HG03354 (cell line): ENCODE measurements around the gene ALOX12.

Experiments used
- ATAC-seq: cut with Tn5 transposase; IDR thresholded peaks from one replicate; pipeline ENCODE4 v1.9.1; 2021; ENCODE audit warnings: mild to moderate bottlenecking; ENCODE audit not compliant: unreplicated experiment, poor library complexity, severe bottlenecking

The ALOX12 gene

DNA sequence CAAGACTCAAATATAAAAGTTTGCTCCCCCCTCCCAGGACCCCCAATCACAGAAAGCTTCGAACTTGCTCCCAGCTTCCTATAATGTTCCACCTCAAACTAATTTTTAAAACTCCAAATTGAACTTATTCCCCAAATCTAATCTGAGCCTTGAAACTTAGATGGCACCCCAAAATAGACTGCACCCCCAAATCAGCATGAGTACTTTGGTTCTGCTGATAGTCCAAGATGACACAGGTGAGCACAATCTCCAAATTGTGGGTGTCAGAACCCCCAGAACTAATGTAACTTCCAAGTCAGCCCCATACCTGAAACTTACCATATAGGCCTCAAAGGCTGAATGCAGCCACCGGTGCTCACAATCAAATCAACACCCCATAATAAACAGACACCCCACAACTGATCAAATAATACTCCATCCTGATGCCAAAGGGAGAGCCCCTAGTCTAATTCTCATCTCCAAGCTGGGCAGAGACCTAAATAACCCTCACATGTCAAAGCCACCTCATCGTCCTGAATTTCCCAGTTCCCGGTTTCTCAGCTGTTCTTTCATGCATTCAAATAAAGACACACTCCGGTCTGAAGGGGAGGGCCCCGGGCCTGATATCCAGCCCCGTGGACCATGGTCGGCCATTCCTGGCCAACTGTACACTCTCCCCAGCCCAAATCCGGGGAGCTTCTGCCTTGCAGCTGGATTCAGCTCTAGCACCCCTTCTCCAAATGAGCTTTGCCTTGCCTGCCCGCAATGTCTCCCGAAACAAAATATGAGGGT, 25.2 kb downstream of the ALOX12 start:
- no peak for ATAC-seq

DNA sequence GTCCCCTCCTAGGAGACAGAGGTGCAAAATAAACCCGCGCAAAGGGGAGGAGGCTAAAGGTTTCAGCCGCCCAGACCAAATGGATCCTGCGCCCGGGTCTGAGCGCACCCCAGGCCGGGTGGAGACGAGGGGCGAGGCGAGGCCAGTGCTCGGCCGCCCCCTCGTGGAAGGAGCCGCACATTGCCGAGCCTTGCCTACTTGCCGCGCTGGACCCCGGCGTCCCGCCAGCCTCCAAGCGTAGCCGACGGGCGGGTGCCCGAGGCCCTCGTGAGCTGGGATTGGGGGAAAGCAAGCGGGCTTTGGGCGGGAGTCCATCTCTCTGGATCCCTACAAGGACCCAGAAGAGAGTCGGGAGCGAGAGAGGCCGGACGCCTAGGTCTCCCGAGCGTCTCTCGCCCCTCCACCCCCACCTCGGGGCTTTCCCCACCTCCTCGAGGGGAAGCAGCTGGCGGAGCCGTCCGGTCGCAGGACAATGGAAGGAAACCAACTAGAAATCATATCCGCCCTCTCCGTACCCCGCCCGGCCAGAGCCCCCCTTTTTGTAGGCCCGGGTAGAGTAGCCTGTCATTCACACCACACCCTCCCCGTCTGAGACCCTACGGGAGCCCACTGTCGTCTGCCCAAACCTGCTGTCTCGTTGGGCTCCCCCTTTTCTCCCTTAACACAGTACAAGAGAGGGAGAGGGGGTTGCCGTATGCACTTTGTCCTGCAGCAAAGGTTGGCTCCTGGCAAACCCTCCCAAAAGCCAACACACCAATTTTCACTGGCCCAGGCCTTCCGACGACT, 26.3 kb downstream of the ALOX12 start:
- ATAC-seq: peak; percentile 68

DNA sequence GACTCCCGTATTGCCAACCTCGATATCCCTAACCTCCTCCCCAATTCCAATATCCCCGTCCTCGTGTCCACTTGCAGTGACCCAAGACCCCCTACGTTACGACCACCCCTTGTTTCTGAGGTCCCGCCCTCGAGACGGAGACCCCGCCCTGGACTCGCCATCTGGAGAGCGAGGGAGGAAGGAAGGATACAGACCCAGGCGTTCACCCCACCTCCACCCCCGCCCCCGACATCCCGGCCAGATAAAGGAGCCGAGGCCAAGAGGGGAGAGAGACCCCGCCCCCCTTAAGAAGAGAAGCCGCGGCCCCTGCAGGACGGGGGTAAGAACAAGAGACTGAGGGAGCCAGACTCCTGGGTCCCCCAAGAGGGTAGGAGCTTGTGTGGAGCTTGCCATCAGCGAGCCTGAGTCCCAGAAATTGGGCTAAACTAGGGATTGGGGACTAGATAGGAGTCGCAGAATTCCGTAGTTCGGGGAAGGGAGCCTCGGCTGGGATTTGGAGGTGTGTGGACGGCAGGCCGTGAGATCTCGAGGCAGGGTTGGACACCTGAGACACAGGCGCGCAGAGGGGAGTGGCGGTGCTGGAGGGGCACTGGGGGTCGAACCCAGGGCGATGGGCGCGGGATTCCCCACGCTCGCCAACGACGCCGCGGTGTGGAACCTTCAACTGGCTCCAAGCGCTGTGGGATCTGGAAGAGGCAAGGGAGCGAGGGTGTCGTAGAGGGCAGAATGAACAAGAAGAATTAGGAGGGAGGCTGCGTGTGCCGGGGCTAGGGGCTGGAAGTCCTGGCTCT, 27.1 kb downstream of the ALOX12 start, which contains the start of gene BCL6B:
Gene BCL6B (plus strand): TSS at position 270 of the 791 bp plus-strand sequence. CDS start 622 bp downstream, outside the sequence.
- no peak for ATAC-seq

DNA sequence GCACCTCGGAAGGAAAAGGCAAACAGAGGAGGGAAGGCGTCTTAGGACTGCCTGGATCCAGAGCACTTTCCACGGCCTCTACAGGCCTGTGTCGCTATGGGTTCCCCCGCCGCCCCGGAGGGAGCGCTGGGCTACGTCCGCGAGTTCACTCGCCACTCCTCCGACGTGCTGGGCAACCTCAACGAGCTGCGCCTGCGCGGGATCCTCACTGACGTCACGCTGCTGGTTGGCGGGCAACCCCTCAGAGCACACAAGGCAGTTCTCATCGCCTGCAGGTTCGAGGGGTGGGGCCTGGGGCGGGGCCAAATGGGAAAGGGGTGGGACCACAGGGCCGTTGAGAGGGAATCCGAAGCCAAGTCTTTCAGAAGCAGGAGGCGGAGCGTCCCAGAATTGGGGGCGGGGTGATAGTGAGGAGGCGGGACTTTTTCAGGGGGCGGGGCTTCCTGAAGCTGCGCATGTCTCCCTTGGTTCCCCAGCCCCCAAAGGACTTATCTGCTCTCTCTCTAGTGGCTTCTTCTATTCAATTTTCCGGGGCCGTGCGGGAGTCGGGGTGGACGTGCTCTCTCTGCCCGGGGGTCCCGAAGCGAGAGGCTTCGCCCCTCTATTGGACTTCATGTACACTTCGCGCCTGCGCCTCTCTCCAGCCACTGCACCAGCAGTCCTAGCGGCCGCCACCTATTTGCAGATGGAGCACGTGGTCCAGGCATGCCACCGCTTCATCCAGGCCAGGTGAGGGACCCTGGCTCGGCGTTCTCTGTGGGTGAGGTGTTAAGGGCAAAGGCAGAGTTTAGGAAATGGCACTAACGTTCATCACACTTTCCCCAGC, 27.9 kb downstream of the ALOX12 start:
- peak; percentile 50 for ATAC-seq

DNA sequence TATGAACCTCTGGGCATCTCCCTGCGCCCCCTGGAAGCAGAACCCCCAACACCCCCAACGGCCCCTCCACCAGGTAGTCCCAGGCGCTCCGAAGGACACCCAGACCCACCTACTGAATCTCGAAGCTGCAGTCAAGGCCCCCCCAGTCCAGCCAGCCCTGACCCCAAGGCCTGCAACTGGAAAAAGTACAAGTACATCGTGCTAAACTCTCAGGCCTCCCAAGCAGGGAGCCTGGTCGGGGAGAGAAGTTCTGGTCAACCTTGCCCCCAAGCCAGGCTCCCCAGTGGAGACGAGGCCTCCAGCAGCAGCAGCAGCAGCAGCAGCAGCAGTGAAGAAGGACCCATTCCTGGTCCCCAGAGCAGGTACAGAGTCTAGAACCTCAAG, 28.5 kb downstream of the ALOX12 start:
- ATAC-seq: no peak

DNA sequence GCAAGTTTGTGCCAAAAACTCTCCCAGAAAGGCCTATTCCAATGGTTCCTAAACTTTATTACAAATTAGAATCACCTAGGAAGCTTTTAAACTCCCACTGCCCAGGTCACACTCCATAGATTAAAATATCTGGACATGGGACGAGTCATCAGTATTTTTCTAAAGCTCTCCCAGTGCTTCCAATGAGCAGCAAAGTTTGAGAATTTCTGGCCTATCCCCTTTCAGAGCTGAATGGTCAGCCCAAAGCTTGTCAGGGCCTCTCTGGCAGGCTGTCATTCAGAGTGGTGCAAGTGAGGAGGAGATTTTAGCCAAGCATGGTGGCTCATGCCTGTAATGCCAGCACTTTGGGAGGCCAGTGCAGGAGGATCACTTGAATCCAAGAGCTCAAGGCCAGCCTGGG, 29.4 kb downstream of the ALOX12 start:
- no peak for ATAC-seq

DNA sequence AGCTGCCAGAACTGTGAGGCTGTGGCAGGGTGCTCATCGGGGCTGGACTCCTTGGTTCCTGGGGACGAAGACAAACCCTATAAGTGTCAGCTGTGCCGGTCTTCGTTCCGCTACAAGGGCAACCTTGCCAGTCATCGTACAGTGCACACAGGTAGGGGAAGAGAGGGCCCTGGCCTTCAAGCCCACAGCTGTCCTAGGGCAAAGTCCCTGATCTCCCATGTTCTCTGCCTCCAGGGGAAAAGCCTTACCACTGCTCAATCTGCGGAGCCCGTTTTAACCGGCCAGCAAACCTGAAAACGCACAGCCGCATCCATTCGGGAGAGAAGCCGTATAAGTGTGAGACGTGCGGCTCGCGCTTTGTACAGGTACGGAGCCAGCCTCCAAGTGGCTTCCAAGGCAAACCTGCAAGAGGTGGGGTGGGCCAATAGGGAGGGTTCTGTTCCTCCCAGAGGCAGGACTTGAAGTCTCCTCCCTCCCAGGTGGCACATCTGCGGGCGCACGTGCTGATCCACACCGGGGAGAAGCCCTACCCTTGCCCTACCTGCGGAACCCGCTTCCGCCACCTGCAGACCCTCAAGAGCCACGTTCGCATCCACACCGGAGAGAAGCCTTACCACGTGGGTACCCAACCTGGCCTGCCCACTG, 30.7 kb downstream of the ALOX12 start:
- no peak for ATAC-seq

DNA sequence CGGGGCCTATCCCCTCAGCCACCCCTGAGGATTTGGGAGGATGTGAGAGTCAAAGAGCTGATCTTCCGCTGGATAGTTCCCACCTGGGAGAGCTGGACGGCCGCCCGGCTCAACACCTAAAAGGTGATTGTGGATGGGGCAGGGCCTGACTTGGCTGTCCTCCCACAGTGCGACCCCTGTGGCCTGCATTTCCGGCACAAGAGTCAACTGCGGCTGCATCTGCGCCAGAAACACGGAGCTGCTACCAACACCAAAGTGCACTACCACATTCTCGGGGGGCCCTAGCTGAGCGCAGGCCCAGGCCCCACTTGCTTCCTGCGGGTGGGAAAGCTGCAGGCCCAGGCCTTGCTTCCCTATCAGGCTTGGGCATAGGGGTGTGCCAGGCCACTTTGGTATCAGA, 31.5 kb downstream of the ALOX12 start:
- ATAC-seq: no peak

DNA sequence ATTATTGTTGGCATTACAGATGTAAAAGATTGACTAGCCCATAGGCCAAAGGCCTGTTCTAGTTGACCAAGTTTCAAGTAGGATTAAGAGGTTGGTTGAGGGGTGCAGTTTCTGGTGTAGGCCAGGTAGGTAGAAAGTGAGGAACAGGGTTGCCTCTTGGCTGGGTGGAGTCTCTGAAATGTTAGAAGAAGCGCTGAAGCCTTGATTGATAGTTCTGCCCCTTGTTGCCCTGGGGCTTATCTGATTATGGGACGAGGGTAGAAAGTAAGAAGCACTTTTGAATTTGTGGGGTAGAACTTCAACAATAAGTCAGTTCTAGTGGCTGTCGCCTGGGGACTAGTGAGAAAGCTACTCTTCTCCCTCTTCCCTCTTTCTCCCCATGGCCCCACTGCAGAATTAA, 33.2 kb downstream of the ALOX12 start:
- no peak for ATAC-seq

DNA sequence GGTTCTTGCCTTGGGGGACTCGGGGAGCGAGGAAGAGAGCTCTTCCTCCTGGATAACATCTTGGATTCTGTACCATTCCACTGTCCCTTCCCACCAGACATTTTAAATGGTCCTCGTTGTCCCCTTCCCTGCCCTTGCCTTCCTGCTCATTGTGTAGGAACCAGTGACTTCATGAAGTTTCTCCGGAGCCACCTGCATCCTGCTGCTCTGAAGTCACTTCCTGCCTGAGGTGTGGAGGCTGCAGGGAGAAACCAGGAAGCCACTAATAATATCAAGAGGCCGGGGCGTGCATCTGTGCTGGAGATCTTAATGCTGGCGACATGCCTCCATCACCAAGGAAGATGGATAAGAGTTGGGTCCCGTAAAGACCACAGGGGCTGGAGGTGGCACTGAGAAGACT, 33.8 kb downstream of the ALOX12 start:
- ATAC-seq: no peak

DNA sequence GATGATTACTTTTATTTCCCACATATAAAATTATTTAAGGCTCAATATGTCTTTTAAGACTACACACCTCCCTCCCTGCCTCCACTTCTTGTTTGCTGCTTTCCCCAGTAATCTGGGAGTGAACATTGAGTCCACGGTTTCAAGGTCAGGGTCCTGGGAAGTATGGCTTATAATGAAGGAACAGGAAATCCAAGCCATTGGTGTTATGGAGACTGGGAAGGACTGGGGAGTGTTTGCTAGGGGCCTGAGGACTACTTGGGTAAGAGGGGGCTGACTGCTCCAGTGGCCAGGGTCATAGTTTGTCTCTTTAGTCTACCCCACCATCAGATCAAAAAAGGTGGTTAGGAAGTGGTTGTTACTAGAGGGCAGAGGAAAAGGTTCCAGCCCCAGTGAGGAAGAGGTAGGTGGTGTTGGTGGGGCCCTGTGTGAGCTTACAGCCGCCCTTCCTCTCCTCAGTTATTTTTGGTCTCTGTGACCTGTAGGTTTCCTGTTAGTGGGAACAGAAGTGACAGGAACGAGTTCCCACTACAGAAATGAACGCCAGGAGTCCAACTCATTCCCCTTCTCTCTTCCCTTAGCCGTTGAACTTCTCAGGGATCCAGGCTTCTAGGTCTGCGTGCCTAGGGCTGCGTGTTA, 39.2 kb downstream of the ALOX12 start:
- peak; percentile 22 for ATAC-seq

DNA sequence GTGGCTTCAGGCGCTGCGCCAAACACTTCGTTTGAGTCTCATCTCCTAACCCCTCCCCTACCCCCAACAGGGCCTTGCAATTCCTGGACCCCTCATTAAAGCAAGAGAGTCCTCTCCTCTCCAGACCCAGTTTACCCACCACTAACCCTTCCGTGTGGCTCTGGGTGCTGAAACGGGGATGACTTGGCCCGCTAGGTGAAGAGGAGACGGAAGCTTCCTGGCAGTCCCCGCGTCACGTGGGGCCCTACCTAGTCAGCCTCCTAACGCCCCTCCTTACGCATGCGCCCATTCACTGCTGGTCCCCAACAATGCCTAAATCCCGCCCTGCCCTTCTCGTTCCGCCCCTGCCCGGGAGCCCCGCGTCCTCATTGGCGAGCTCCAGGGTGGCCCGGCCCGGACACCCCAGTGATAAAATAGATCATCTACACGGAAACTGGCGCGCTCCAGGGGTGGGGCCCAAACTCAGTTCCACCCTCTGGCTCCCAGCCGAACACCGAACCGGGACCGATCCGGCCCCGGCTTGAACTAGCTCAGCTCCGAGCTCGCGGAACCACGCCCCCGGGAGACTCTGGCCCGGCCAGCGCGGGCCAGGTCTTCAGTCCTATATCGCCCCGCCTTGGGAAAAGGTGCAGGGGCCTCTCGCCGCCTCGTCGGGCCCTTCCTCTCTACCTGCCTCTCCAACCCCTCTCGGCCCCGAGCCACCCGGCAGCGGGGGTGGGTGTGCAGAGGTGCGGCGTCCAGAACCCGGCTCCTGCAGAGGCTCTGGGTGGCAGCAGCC, 39.9 kb downstream of the ALOX12 start, which contains the start of gene SLC16A13:
Gene SLC16A13 (plus strand): TSS at position 425 of the 778 bp plus-strand sequence. CDS start 368 bp downstream, outside the sequence.
- peak; percentile 91 for ATAC-seq

DNA sequence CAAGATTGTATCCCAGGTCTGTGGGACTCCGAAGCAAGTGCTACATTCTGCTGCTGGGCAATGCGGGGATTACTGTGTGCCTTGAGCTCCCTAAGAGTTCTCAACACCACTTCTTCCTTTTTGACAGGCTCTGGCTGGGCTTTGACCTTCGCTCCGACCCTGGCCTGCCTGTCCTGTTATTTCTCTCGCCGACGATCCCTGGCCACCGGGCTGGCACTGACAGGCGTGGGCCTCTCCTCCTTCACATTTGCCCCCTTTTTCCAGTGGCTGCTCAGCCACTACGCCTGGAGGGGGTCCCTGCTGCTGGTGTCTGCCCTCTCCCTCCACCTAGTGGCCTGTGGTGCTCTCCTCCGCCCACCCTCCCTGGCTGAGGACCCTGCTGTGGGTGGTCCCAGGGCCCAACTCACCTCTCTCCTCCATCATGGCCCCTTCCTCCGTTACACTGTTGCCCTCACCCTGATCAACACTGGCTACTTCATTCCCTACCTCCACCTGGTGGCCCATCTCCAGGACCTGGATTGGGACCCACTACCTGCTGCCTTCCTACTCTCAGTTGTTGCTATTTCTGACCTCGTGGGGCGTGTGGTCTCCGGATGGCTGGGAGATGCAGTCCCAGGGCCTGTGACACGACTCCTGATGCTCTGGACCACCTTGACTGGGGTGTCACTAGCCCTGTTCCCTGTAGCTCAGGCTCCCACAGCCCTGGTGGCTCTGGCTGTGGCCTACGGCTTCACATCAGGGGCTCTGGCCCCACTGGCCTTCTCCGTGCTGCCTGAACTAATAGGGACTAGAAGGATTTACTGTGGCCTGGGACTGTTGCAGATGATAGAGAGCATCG, 42.4 kb downstream of the ALOX12 start:
- no peak for ATAC-seq

DNA sequence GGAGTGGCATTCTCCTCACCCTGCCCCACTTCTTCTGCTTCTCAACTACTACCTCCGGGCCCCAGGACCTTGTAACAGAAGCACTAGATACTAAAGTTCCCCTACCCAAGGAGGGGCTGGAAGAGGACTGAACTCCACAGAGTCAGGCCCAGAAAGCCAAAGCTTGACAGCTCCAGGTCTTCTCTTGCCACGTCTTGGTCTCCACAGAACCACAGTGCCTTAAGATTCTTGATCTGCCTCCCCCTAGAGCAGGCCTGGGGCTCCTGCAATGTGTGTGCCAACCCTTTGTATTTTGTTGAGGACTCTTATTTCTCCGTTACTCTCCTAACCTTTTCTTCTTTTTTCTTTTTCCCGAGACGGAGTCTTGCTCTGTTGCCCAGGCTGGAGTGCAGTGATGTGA, 44.0 kb downstream of the ALOX12 start:
- ATAC-seq: no peak

DNA sequence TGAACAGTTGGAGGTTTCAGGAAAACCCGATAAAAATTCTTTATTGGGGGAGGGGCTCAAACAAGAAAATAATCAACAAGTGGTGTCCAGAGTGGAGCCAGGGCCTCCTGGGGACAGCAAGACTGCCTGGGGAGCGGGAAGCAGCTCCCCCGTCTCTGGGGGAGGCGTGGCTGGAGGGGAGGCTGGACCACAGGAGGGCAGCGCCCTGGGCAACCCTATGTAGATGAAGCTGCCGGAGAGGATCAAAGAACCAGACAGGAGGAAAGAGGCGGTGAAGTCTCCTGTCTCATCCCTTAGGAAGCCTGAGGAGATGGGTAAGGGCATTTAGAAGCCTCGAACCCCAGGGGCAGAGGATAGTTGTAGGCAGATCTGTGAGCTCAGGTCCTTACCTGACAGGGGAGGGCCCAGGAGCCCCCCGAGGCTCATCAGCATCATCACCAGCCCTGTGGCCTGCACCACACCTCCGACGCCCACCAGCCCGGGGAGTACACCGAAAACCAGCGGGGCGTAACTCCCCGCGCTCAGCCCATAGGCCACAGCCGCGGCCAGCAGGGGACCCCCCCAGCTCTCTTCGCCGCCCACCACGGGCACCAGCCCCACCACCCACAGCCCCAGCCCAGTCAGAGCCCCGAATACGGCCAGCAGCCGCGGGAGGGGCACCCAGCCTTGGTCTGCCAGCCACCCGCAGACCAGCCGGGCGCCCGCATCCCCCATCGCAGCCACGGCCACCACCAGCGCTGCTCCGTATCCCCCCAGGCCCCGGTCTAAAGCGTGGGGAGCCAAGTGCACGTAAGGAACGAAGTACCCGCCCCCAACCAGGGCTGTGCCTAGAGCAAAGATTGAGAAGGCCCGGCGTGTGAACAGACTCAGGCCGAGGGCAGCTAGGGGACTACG, 46.0 kb downstream of the ALOX12 start:
- ATAC-seq: no peak
